HG03135 (cell line): ENCODE data around the gene TEX35.
A peak's percentile ranks its signal among the peaks of the same experiment; 100 is the strongest.
"Not testable (repeated sequence)": the region's sequence is repeated elsewhere in the genome, so short reads cannot be mapped to it uniquely, and the experiment has no call there.

Experiments
- ATAC-seq: cut with Tn5 transposase; IDR thresholded peaks from one replicate; pipeline ENCODE4 v1.9.1; 2021; ENCODE audit warnings: mild to moderate bottlenecking, moderate library complexity; ENCODE audit not compliant: unreplicated experiment

TEX35 gene

GRCh38 chr1:178540646-178541045, 27.7 kb downstream of the TEX35 start:
- no peak for ATAC-seq

- no peak for ATAC-seq
Observed at GRCh38 chr1:178541379-178541778, 28.5 kb downstream of the TEX35 start.

GRCh38 chr1:178541829-178542553, 29.1 kb downstream of the TEX35 start:
- peak; percentile 44 for ATAC-seq

- ATAC-seq: peak; percentile 83
Observed at GRCh38 chr1:178542554-178543289, 29.8 kb downstream of the TEX35 start.

DNA sequence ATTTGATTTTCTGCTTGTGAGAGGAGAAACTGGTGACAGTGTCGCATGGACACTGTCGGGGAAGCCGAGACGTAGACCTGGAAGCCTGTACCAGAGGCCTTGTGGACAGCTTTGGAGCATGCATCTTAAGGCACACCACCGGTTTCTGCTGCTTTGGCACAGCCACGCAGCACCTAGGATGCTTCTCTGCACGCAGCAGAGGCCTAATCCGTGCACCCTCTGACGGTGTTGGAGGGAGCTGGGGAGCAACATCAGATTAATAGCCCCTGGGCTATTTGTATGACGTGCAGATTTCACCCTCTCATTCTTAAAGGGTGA, 30.3 kb downstream of the TEX35 start:
- peak; percentile 43 for ATAC-seq

- ATAC-seq: no peak
Observed at GRCh38 chr1:178544531-178544930, 31.6 kb downstream of the TEX35 start.

DNA sequence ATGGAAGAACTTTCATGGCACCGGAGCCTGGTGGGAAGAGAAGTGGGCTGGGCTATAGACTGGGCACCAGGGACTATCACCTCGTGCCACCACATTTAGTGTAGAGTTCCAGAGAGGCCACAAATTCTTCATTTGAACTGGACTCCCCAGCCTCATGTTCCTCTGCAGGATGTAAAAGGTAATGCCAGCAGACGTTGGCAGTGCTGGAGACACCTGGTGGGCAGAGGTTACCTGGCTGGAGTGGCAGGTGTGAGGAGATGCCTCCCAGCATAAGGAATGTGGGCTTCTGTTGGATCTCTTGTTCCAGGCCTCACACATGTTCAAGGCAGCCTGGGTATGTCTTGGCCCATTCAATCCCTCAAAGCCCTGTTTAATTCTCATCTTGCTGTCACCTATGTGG, 35.2 kb downstream of the TEX35 start:
- ATAC-seq: no peak

- ATAC-seq: no peak
Observed at GRCh38 chr1:178551307-178551706, 38.4 kb downstream of the TEX35 start.

GRCh38 chr1:178551940-178552339, 39.0 kb downstream of the TEX35 start:
- no peak for ATAC-seq

GRCh38 chr1:178552856-178553255, 39.9 kb downstream of the TEX35 start:
- no peak for ATAC-seq

DNA sequence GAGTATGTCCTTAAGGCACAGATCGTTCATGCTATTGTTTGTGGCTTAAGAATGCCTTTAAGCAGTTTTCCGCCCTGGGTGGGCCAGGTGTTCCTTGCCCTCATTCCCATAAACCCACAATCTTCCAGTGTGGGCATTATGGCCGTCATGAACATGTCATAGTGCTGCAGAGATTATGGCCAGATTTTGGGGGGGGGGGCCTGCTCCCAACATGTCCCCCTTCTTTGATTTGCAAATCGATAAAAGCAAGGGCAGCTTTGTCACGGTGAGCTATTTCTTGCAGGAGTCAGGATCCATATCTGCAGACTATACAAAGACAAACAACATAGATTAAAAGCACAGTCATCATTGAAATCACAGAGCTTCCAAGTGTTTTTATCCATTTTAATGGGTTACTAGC, 41.4 kb downstream of the TEX35 start:
- not testable (repeated sequence) for ATAC-seq

DNA sequence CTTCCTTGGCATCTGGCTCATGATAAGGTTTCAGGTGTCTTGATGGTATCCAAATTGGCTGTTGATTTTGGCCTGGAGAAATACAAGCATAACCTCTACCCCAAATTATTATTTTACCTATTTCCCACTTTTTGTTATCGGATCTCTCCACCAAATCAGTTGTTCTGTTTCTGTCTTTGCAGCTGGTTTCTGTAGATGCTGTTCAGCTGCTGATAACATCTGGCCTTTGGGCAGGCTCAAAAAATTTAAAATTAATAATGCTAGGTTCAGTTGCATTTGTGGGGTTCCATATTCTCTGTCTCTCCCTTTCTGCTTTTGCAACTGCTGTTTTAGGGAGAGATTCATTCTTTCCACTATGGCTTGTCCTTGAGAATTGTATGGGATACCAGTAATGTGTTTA, 42.7 kb downstream of the TEX35 start:
- not testable (repeated sequence) for ATAC-seq

- not testable (repeated sequence) for ATAC-seq
Observed at GRCh38 chr1:178558816-178559215, 45.9 kb downstream of the TEX35 start.

- ATAC-seq: no peak
Observed at GRCh38 chr1:178560871-178561376, 48.0 kb downstream of the TEX35 start.

DNA sequence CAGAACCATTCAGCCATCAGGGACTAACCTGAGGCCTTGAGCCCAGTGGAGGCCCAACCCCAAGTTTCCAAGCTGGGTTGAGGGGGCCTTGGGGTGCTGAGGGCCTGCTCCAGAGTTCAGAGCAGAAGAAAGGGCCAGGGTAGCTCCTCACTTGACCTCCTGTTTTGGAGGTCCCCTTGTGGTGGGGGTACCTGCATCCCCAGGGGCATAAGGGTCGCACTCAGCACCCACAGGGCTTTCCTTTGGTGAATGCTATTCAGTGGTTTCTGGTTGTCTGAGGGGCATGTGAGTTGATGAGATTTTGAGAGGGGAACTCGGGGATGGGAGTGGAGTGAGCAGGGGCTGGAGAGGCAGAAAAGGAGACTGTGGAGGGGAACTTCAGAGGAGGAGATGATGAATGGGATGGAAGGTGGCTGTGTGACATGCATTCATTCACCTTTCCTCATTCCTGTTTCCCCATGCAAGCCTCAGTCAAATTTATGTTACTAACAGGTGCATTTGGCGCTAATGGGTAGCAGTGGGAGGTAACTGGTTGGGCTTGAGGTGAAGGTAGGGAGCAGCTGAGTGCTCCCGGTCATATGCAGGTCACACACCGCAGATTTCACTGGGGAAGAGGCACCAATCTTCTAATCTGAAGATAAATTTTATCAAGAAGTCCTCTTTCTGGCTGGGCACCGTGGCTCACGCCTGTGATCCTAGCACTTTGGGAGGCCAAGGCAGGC, 50.4 kb downstream of the TEX35 start:
- ATAC-seq: no peak

GRCh38 chr1:178564086-178564782, 51.3 kb downstream of the TEX35 start:
- ATAC-seq: no peak

DNA sequence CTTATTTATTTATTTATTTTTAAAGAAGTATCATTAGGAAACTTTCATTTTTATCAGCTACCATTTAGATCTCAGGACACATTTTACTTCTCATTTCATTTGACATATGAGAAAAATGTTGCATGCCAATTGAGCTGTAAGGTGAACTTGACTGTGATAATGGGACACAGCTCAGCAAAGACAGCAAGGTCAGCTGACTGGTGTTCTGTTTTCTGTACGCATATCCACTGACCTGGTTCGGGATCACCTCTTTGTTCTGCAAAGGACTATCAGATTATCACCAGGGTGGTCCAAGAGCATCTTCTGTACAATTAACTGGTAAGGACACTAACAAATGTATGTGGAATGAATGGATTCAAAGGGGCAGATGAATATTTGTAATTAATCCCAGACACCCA, 51.9 kb downstream of the TEX35 start:
- no peak for ATAC-seq

GRCh38 chr1:178565586-178565985, 52.7 kb downstream of the TEX35 start:
- no peak for ATAC-seq

DNA sequence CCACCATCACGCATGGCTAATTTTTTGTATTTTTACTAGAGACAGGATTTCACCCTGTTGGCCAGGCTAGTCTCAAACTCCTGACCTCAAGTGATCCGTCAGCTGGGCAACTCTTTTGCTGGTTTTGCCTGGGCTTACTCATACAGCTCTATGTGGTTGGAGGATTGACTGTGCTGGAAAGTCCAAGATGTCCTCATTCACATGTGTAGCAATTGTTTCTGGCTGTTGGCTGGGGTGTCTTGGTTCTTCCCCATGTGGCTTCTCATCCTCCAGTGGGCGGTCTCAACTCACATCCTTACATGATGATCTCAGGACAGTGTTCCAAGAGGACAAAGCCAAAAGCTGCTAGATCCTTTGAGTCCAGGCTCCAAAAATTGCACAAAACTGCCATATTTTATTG, 53.3 kb downstream of the TEX35 start:
- peak; percentile 77 for ATAC-seq

GRCh38 chr1:178571807-178572206, 58.9 kb downstream of the TEX35 start:
- no peak for ATAC-seq
